K562 (cell line): ENCODE results near the gene NEU1. TPM values are rescaled to one million over a fixed set of nuclear protein-coding genes. Genes with fewer than 3 reads are reported as not detected.
A peak's percentile ranks its signal among the peaks of the same experiment; 100 is the strongest.

ENCODE experiments used
- CEBPB ChIP-seq: fragments of 450-650 bp; IDR thresholded peaks from 2 replicates; pipeline ENCODE4 v1.6.1; 2016; ENCODE audit warnings: missing genetic modification characterization, missing compliant biosample characterization
- DACH1 ChIP-seq: fragments of 450-650 bp; IDR thresholded peaks from 2 replicates; pipeline ENCODE4 v1.6.1; 2018; ENCODE audit not compliant: partially characterized antibody
- GATAD2B ChIP-seq: fragments of 450-650 bp; IDR thresholded peaks from 2 replicates; pipeline ENCODE4 v1.6.1; 2017; ENCODE audit warnings: mild to moderate bottlenecking, borderline replicate concordance
- HDGF ChIP-seq: fragments of 450-650 bp; IDR thresholded peaks from 2 replicates; pipeline ENCODE4 v1.6.1; 2016
- MCM3 ChIP-seq: fragments of 450-650 bp; IDR thresholded peaks from 2 replicates; pipeline ENCODE4 v1.6.1; 2016
- MEF2A ChIP-seq: IDR thresholded peaks from 2 replicates; pipeline ENCODE4 v1.6.1; 2011; ENCODE audit warnings: low read depth, mild to moderate bottlenecking, low read length, moderate library complexity; ENCODE audit not compliant: control insufficient read depth
- MEF2D ChIP-seq: conservative IDR thresholded peaks from 2 replicates; pipeline ENCODE4 v1.6.1; 2016; ENCODE audit warnings: low read depth, missing genetic modification characterization, missing compliant biosample characterization
- MYBL2 ChIP-seq, 2 experiments: fragments of 450-650 bp in 1 of 2; sonication (generic) in 1 of 2; formaldehyde crosslinking in 1 of 2; IDR thresholded peaks; 2 replicates each; pipeline versions ENCODE4 v1.6.1 to v1.8.1; 2017 to 2022; ENCODE audit warnings: borderline replicate concordance in 1 of 2, inconsistent platforms in 1 of 2, low read depth in 1 of 2, mild to moderate bottlenecking in 1 of 2, missing genetic modification reagents in 1 of 2, moderate library complexity in 1 of 2
- NFE2L1 ChIP-seq: fragments of 450-650 bp; IDR thresholded peaks from 2 replicates; pipeline ENCODE4 v1.6.1; 2016; ENCODE audit warnings: missing genetic modification characterization, low read depth, mild to moderate bottlenecking, missing compliant biosample characterization, moderate library complexity, borderline replicate concordance
- SIN3B ChIP-seq: fragments of 450-650 bp; IDR thresholded peaks from 2 replicates; pipeline ENCODE4 v1.6.1; 2017; ENCODE audit warnings: low read depth, mild to moderate bottlenecking, moderate library complexity
- TRIM24 ChIP-seq, 2 experiments: fragments of 450-650 bp; IDR thresholded peaks; 2 replicates each; pipeline ENCODE4 v1.6.1; 2016
- ZFPM2 ChIP-seq: fragments of 250-450 bp; sonication (Bioruptor Pico); IDR thresholded peaks from 2 replicates; pipeline ENCODE4 v1.5.1; 2022; ENCODE audit warnings: mild to moderate bottlenecking
- ZKSCAN3 ChIP-seq: fragments of 250-450 bp; sonication (Bioruptor Pico); IDR thresholded peaks from 2 replicates; pipeline ENCODE4 v1.4.0; 2020
- ZNF143 ChIP-seq: sonication (generic); formaldehyde crosslinking; IDR thresholded peaks from 2 replicates; pipeline ENCODE4 v1.9.0; 2022; ENCODE audit warnings: mild to moderate bottlenecking, missing genetic modification reagents
- ZNF778 ChIP-seq: fragments of 450-650 bp; formaldehyde crosslinking; IDR thresholded peaks from 2 replicates; pipeline ENCODE4 v1.4.0; 2020; ENCODE audit warnings: mild to moderate bottlenecking, moderate library complexity
- polyA plus RNA-seq, 8 experiments: library from polyadenylated mRNA; depleted of rRNA in 4 of 8; stranded (reverse) in 5 of 8; unstranded in 3 of 8; fragments of >200 nt; fragmentation: Nextera tagmentation in 2 of 8; fragmentation: Illumina TruSeq in 1 of 8; extraction: Ambion mirVana in 2 of 8; extraction: Trizol in 1 of 8; gene quantifications; 2 replicates each; pipeline versions ENCODE4 v1.2.1 to v1.2.3, GENCODE V29; 2011 to 2014; ENCODE audit warnings: inconsistent platforms in 1 of 8, missing spikeins in 1 of 8
- total RNA-seq, 7 experiments: library from RNA; depleted of rRNA in 6 of 7; stranded (reverse); fragments of >200 nt in 6 of 7; fragmentation: Illumina TruSeq in 2 of 7; extraction: Trizol in 2 of 7; gene quantifications; 2 replicates each; pipeline versions ENCODE4 v1.2.1 to v1.2.3, GENCODE V29; 2011 to 2021; ENCODE audit warnings: low replicate concordance in 1 of 7
- TF ChIP-seq, protein P1 (sequence below): sonication (generic); formaldehyde crosslinking; IDR thresholded peaks from 2 replicates; pipeline ENCODE4 v1.8.0; 2022; ENCODE audit warnings: missing genetic modification reagents, mild to moderate bottlenecking, moderate library complexity, borderline replicate concordance
- TF ChIP-seq, protein P2 (sequence below), 2 experiments: fragments of 450-650 bp; IDR thresholded peaks; 2 replicates each; pipeline ENCODE4 v1.6.1; 2016
- TF ChIP-seq, protein P3 (sequence below): fragments of 450-650 bp; IDR thresholded peaks from 2 replicates; pipeline ENCODE4 v1.6.1; 2017; ENCODE audit warnings: mild to moderate bottlenecking, moderate library complexity
- TF ChIP-seq, protein P4 (sequence below): fragments of 250-450 bp; sonication (Bioruptor Pico); IDR thresholded peaks from 2 replicates; pipeline ENCODE4 v1.5.0; 2022; ENCODE audit warnings: mild to moderate bottlenecking

Gene NEU1
- total and polyA plus RNA-seq, 9 of the 15 experiments (the other 6 are each of a cell fraction or from before 2014, with no cell fraction given) = 14.8 to 67.8 (median 51.0) TPM

DNA sequence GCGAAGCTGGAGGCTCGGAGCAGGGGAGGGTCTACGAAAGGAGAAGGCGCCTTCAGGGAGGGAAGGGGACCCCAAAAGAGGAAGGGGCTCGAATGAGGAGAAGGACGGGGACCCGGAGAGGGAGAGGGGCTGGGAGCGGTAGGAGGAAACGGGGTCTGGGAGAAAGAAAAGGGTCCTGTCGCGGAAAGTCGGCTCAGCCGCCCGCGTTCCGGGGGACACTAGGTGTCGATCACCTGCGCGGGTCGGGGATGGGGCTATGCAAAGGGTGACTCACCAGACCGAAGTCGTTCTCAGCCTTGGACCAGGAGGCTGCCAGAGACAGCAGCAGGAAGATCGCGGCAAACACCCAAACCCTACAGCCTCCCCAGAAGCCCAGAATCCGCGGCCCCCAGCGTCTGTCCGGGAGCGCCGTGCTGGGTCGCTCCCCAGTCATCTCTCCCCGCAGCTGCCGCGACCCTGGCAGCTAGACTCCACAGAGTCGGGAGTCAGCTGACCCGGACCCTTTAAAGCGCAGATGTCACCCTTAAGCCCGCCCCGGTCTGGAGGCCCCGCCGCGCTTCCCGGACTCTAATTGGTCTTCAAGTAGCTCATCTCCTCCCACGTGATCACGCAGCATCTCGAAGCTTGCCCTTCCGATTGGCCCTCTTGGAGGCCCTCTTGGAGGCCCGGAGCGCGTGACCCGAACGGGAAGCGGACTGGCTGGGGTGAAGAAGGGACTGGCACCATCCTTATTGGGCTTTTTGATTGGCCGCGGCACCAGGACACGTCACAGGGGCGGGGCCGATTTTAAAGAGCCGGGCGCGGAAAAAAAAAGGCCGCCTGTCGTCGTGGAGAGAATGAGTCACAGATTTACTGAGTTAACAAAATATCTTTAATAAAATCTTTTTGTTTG, at the start of gene NEU1 (continued):
- TF ChIP-seq ZFPM2 (CRISPR knock-in tag) (peak; percentile 22; the same call in 1 of the 2 replicates), MEF2D (no peak), MEF2A (no peak), ZKSCAN3 (CRISPR knock-in tag) (no peak), SIN3B (peak; percentile 86), ZNF143 (CRISPR knock-in tag) (no peak), CEBPB (no peak), TRIM24 (IDR thresholded peaks at IDR 0.05) (no peak), NFE2L1 (tag) (no peak), HDGF (no peak), GATAD2B (no peak), ZNF778 (CRISPR knock-in tag) (no peak), DACH1 (peak; percentile 97), MCM3 (no peak), MYBL2 (IDR thresholded peaks at IDR 0.05; ENCODE audit: low read depth) (no peak; the same call in 1 of the 2 replicates), MYBL2 (CRISPR knock-in tag; IDR thresholded peaks at IDR 0.05; ENCODE audit: borderline replicate concordance) (no peak)
- TF ChIP-seq, protein P1, sequence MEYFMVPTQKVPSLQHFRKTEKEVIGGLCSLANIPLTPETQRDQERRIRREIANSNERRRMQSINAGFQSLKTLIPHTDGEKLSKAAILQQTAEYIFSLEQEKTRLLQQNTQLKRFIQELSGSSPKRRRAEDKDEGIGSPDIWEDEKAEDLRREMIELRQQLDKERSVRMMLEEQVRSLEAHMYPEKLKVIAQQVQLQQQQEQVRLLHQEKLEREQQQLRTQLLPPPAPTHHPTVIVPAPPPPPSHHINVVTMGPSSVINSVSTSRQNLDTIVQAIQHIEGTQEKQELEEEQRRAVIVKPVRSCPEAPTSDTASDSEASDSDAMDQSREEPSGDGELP (CRISPR knock-in tag) = peak; percentile 100
- TF ChIP-seq, protein P2, sequence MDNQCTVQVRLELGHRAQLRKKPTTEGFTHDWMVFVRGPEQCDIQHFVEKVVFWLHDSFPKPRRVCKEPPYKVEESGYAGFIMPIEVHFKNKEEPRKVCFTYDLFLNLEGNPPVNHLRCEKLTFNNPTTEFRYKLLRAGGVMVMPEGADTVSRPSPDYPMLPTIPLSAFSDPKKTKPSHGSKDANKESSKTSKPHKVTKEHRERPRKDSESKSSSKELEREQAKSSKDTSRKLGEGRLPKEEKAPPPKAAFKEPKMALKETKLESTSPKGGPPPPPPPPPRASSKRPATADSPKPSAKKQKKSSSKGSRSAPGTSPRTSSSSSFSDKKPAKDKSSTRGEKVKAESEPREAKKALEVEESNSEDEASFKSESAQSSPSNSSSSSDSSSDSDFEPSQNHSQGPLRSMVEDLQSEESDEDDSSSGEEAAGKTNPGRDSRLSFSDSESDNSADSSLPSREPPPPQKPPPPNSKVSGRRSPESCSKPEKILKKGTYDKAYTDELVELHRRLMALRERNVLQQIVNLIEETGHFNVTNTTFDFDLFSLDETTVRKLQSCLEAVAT (IDR thresholded peaks at IDR 0.05) = peak; percentile 48 to 51; a peak in 1 of 4 replicates
- TF ChIP-seq, protein P3, sequence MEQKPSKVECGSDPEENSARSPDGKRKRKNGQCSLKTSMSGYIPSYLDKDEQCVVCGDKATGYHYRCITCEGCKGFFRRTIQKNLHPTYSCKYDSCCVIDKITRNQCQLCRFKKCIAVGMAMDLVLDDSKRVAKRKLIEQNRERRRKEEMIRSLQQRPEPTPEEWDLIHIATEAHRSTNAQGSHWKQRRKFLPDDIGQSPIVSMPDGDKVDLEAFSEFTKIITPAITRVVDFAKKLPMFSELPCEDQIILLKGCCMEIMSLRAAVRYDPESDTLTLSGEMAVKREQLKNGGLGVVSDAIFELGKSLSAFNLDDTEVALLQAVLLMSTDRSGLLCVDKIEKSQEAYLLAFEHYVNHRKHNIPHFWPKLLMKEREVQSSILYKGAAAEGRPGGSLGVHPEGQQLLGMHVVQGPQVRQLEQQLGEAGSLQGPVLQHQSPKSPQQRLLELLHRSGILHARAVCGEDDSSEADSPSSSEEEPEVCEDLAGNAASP = no peak
- TF ChIP-seq, protein P4, sequence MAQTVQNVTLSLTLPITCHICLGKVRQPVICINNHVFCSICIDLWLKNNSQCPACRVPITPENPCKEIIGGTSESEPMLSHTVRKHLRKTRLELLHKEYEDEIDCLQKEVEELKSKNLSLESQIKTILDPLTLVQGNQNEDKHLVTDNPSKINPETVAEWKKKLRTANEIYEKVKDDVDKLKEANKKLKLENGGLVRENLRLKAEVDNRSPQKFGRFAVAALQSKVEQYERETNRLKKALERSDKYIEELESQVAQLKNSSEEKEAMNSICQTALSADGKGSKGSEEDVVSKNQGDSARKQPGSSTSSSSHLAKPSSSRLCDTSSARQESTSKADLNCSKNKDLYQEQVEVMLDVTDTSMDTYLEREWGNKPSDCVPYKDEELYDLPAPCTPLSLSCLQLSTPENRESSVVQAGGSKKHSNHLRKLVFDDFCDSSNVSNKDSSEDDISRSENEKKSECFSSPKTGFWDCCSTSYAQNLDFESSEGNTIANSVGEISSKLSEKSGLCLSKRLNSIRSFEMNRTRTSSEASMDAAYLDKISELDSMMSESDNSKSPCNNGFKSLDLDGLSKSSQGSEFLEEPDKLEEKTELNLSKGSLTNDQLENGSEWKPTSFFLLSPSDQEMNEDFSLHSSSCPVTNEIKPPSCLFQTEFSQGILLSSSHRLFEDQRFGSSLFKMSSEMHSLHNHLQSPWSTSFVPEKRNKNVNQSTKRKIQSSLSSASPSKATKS = no peak
